Mesendoderm (in vitro differentiated cells): ENCODE data around the gene JAG2.

Experiments
- DNase-seq: peaks from one replicate; pipeline ENCODE4 v3.0.0; 2013
- H2AK5ac ChIP-seq: 2 replicates; pipeline ENCODE4 v1.6.1; 2013; ENCODE audit warnings: low read length, inconsistent platforms
- H2BK120ac ChIP-seq: 2 replicates; pipeline ENCODE4 v1.6.1; 2013; ENCODE audit warnings: low read depth, mild to moderate bottlenecking, low read length, moderate library complexity, mixed read lengths
- H2BK15ac ChIP-seq: replicated peaks from 2 replicates; pipeline ENCODE4 v1.6.1; 2013; ENCODE audit warnings: low read depth, mild to moderate bottlenecking, moderate library complexity
- H2BK5ac ChIP-seq: 2 replicates; pipeline ENCODE4 v1.6.1; 2013; ENCODE audit warnings: low read length, inconsistent platforms
- H3K18ac ChIP-seq: 2 replicates; pipeline ENCODE4 v1.6.1; 2013; ENCODE audit warnings: mild to moderate bottlenecking, low read length, mixed read lengths
- H3K23ac ChIP-seq: one replicate; pipeline ENCODE4 v1.6.1; 2013; ENCODE audit warnings: low read length
- H3K27ac ChIP-seq: 2 replicates; pipeline ENCODE4 v1.5.1; 2013; ENCODE audit warnings: low read depth, mild to moderate bottlenecking, inconsistent platforms, low read length, moderate library complexity
- H3K27me3 ChIP-seq: 2 replicates; pipeline ENCODE4 v1.6.1; 2013; ENCODE audit warnings: low read length, control low read depth, mild to moderate bottlenecking, inconsistent platforms; ENCODE audit not compliant: insufficient read depth, poor library complexity
- H3K36me3 ChIP-seq: 2 replicates; pipeline ENCODE4 v1.6.1; 2013; ENCODE audit warnings: low read length, inconsistent platforms; ENCODE audit not compliant: control insufficient read depth, insufficient read depth
- H3K4ac ChIP-seq: one replicate; pipeline ENCODE4 v1.6.1; 2013; ENCODE audit warnings: low read depth, mild to moderate bottlenecking, low read length, moderate library complexity
- H3K4me1 ChIP-seq: 2 replicates; pipeline ENCODE4 v1.6.1; 2013; ENCODE audit warnings: low read depth, low read length, inconsistent platforms; ENCODE audit not compliant: control insufficient read depth
- H3K4me2 ChIP-seq: 2 replicates; pipeline ENCODE4 v1.6.1; 2013; ENCODE audit warnings: low read length
- H3K4me3 ChIP-seq: 2 replicates; pipeline ENCODE4 v1.5.1; 2013; ENCODE audit warnings: mild to moderate bottlenecking, low read length
- H3K56ac ChIP-seq: one replicate; pipeline ENCODE4 v1.6.1; 2013; ENCODE audit warnings: low read length
- H3K79me1 ChIP-seq: 2 replicates; pipeline ENCODE4 v1.6.1; 2013; ENCODE audit warnings: low read length, inconsistent platforms
- H3K79me2 ChIP-seq: 2 replicates; pipeline ENCODE4 v1.6.1; 2013; ENCODE audit warnings: mild to moderate bottlenecking, low read length; ENCODE audit not compliant: control insufficient read depth, insufficient read depth
- H3K9ac ChIP-seq: 2 replicates; pipeline ENCODE4 v1.6.1; 2013; ENCODE audit warnings: low read length, inconsistent platforms
- H4K5ac ChIP-seq: one replicate; pipeline ENCODE4 v1.6.1; 2013; ENCODE audit warnings: low read length
- H4K8ac ChIP-seq: one replicate; pipeline ENCODE4 v1.6.1; 2013; ENCODE audit warnings: low read depth, mild to moderate bottlenecking, control low read depth, low read length, moderate library complexity
- WGBS: extraction: QIAGEN DNeasy Blood & Tissue Kit; methylation state at CpG from one replicate; pipeline ENCODE4 v1.1.7; 2013; ENCODE audit warnings: low lambda C conversion rate, missing lambda C conversion rate; ENCODE audit not compliant: insufficient coverage; ENCODE audit errors: extremely low coverage; 5-methylcytosine and 5-hydroxymethylcytosine counted together

JAG2 gene

DNA sequence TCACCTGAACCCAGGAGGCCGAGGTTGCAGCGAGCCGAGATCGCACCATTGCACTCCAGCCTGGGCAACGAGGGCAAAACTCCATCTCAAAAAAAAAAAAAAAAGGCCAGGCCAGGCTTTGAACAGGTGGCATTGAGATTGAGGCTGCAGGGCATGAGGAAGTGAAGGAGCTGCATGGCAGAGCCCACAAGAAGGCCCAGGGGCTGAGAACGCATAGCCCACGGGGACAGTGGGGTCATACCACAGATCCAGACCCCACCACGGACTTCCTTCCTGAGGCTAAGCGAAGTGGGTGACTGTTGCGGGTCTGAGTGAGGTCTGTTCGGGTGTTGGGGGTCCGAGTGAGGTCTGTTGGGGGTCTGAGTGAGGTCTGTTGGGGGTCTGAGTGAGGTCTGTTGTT lies 7.8 kb downstream of the JAG2 start:
- Histone ChIP-seq H3K36me3 (no peaks in the 10 kb centered on the region), H2AK5ac (no peak overlapping the region), H3K27ac (no peak overlapping the region), H3K27me3 (no peaks in the 10 kb centered on the region), H3K4me3 (no peak overlapping the region), H3K79me2 (no peaks in the 10 kb centered on the region), H4K5ac (no peak overlapping the region), H3K18ac (no peak overlapping the region), H2BK5ac (no peak overlapping the region), H3K23ac (no peak overlapping the region), H3K9ac (no peak overlapping the region), H3K79me1 (no peaks in the 10 kb centered on the region), H3K4me2 (no peak overlapping the region), H2BK15ac (no peak overlapping the region), H3K4ac (no peak overlapping the region), H3K4me1 (no peaks in the 10 kb centered on the region), H4K8ac (no peak overlapping the region), H3K56ac (no peak overlapping the region), H2BK120ac (no peak overlapping the region)
- no peak for DNase-seq
- no CpG with 5 or more reads among the region's 12 CpGs for WGBS

DNA sequence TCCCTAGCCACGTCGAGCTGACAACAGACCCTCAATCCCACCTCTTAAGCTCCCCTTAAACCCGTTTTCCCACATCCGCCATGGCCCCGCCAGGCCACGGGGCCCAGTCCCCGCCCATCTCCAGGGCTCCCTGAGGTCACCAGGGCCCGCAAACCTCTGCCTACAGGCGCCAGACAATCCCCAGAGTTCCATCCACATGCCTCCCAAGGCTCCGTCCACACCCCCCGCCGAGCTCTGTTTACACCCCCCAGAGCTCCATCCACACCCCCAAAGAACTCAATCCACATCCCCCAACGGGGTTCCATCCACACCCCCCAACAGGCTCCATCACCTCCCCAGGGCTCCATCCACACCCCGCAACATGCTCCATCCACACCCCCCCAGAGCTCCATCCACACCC lies 9.2 kb downstream of the JAG2 start:
- Histone ChIP-seq H2BK5ac (no peak overlapping the region), H3K4ac (no peak overlapping the region), H2BK120ac (no peak overlapping the region), H4K8ac (no peak overlapping the region), H3K27ac (no peak overlapping the region), H3K79me2 (no peaks in the 10 kb centered on the region), H3K23ac (no peak overlapping the region), H3K4me3 (no peak overlapping the region), H2AK5ac (no peak overlapping the region), H3K36me3 (no peaks in the 10 kb centered on the region), H3K56ac (no peak overlapping the region), H3K4me1 (no peaks in the 10 kb centered on the region), H3K9ac (no peak overlapping the region), H3K79me1 (no peaks in the 10 kb centered on the region), H3K27me3 (no peaks in the 10 kb centered on the region), H2BK15ac (no peak overlapping the region), H3K18ac (no peak overlapping the region), H4K5ac (no peak overlapping the region), H3K4me2 (no peak overlapping the region)
- WGBS, result no CpG with 5 or more reads among the region's 14 CpGs
- DNase-seq, result no peak

DNA sequence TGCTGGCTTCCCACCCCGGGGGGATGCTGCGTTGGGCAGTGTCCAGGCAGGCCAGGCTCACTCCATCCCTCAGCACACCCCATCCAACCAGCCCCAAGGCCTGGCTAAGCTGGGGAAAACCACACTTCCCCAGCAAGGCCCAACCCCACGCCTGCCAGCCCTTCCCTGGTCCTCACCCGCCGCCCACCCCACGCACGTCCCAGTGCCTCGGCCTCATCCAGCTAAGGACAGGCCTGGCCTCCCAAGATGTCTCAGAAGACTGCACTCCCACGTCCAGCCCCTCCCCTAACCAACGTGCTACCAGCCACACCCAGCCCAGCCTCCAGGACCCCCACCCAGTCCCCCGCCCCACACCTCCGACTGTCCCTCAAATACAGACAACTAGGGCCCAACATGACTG lies 9.8 kb downstream of the JAG2 start:
- H3K36me3 ChIP-seq, result no peaks in the 10 kb centered on the region
- no peaks in the 10 kb centered on the region for H3K79me2 ChIP-seq
- H3K18ac ChIP-seq, result no peak overlapping the region
- H3K23ac ChIP-seq, result no peak overlapping the region
- no peak overlapping the region for H3K4ac ChIP-seq
- H3K56ac ChIP-seq, result no peak overlapping the region
- no peak overlapping the region for H3K4me2 ChIP-seq
- no peak overlapping the region for H3K27ac ChIP-seq
- no peak overlapping the region for H3K9ac ChIP-seq
- no peak overlapping the region for H2AK5ac ChIP-seq
- H4K8ac ChIP-seq, result no peak overlapping the region
- H2BK15ac ChIP-seq, result no peak overlapping the region
- no peaks in the 10 kb centered on the region for H3K27me3 ChIP-seq
- no peak overlapping the region for H4K5ac ChIP-seq
- H3K79me1 ChIP-seq, result no peaks in the 10 kb centered on the region
- H2BK5ac ChIP-seq, result no peak overlapping the region
- H3K4me3 ChIP-seq, result no peak overlapping the region
- no peak overlapping the region for H2BK120ac ChIP-seq
- no CpG with 5 or more reads among the region's 12 CpGs for WGBS
- DNase-seq, result no peak
- no peaks in the 10 kb centered on the region for H3K4me1 ChIP-seq

DNA sequence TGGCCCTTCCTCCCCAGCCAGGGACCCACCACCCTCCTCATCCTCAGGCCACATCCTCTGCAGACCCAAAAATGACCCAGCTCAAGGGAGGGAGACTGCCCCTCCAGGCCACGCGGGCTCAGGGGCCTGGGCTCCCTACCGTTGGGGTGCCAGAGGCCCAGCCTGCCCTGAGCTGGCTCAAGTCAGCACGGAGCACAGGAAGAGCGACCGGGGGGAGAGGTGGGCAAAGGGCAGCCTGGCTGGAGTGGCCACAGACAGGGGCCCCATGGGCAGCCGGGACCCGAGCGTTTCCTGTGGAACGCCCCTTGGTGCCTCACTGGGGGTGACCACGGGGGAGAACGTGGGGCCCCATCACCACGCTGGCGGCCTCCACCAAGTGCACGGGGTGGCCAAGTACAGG lies 10.7 kb downstream of the JAG2 start:
- no CpG with 5 or more reads among the region's 15 CpGs for WGBS
- Histone ChIP-seq H3K4me1 (no peaks in the 10 kb centered on the region), H3K4ac (no peak overlapping the region), H3K79me2 (no peaks in the 10 kb centered on the region), H2AK5ac (no peak overlapping the region), H4K5ac (no peak overlapping the region), H4K8ac (no peak overlapping the region), H3K79me1 (no peaks in the 10 kb centered on the region), H3K4me2 (no peak overlapping the region), H3K4me3 (no peak overlapping the region), H2BK15ac (no peak overlapping the region), H3K27ac (no peak overlapping the region), H3K36me3 (no peaks in the 10 kb centered on the region), H3K9ac (no peak overlapping the region), H3K23ac (no peak overlapping the region), H2BK120ac (no peak overlapping the region), H2BK5ac (no peak overlapping the region), H3K56ac (no peak overlapping the region), H3K18ac (no peak overlapping the region), H3K27me3 (no peaks in the 10 kb centered on the region)
- no peak for DNase-seq

DNA sequence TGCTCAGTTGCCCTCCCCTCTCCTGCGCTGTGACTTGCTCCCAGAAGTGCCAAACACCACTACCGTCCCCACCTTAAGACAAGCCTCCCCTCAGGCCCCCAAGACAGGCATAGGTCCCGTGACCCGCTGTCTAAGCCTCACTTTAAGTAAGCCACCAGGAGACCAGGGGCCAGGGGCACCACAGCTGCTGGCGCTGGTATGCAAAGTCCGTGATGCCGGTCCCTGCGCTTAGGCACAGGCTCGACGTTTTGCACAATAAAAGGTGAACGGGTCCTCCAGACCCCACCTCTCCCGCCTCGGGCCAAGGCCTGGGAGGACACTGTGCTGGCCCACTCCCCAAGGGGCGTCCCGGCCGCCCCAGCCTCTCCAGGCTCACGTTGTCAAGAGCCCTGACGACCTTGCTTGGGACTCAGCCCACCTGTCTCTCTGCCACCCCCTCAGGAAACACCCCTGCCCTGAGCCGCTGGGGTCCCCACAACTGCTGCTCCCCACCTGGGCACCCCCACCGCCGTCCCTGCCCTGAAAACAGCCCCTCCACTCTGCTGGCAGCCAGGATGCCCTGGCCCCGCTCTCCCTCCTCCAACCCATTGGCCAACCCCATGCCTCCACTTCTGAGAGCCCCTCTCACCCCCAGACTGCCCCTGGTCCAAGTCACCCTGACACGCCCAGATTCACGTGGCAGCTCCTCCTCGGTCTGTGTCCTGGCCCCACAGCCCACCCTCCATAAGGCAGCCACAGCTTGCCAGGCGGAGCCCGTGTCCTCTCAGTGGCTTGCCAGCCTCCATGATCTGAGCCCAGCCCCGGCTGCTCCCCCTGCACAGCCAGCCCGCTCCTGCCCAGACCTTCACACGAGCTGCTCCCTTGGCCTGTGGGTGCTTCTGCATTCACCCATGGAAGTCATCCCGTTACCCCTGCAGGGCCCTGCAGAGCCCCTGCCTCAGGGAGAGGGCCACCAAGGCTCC lies 11.9 kb downstream of the JAG2 start:
- H4K5ac ChIP-seq, result no peak overlapping the region
- H3K27ac ChIP-seq, result no peak overlapping the region
- H3K56ac ChIP-seq, result no peak overlapping the region
- no peak overlapping the region for H3K9ac ChIP-seq
- no peaks in the 10 kb centered on the region for H3K79me1 ChIP-seq
- no peak overlapping the region for H2BK120ac ChIP-seq
- H3K4ac ChIP-seq, result no peak overlapping the region
- H3K36me3 ChIP-seq, result no peaks in the 10 kb centered on the region
- H3K4me2 ChIP-seq, result no peak overlapping the region
- no peak for DNase-seq
- H3K4me1 ChIP-seq, result no peaks in the 10 kb centered on the region
- H2BK15ac ChIP-seq, result no peak overlapping the region
- no peak overlapping the region for H2BK5ac ChIP-seq
- H3K23ac ChIP-seq, result no peak overlapping the region
- H3K27me3 ChIP-seq, result no peaks in the 10 kb centered on the region
- H4K8ac ChIP-seq, result no peak overlapping the region
- no CpG with 5 or more reads among the region's 31 CpGs for WGBS
- H3K18ac ChIP-seq, result no peak overlapping the region
- no peak overlapping the region for H3K4me3 ChIP-seq
- no peak overlapping the region for H2AK5ac ChIP-seq
- H3K79me2 ChIP-seq, result no peaks in the 10 kb centered on the region
